SK-N-SH (cell line): Measurements from ENCODE around the gene TAS2R41. TPM values are rescaled to one million over a fixed set of nuclear protein-coding genes. Genes with fewer than 3 reads are reported as not detected.

Experiments
- CTCF ChIA-PET: fragments of 300-600, 350-600 bp; formaldehyde crosslinking; extraction: SDS; loops from one replicate; lab custom pipeline; 2021; lab: Yijun Ruan, JAX
- POLR2A ChIA-PET: fragments of 350-600 bp; sonication (Branson Sonifier 250); formaldehyde crosslinking; extraction: SDS; loops from one replicate; lab custom pipeline; 2020; ENCODE audit warnings: antibody characterized with exemption, inconsistent platforms; lab: Yijun Ruan, JAX
- DNase-seq: peaks from one replicate; pipeline ENCODE4 v3.0.0; 2012
- H2AFZ ChIP-seq: fragments of 200-600 bp; sonication (generic); 2 replicates; pipeline ENCODE4 v1.8.1; 2016; ENCODE audit warnings: antibody characterized with exemption, mild to moderate bottlenecking, low read depth
- H3F3A ChIP-seq: fragments of 200-600 bp; sonication (generic); replicated peaks from 2 replicates; pipeline ENCODE3; 2016; ENCODE audit warnings: antibody characterized with exemption, mild to moderate bottlenecking; ENCODE audit not compliant: insufficient read depth
- H3K27ac ChIP-seq, 2 experiments: fragments of 200-500 bp in 1 of 2; fragments of 200-600 bp in 1 of 2; sonication (Bioruptor generic) in 1 of 2; sonication (generic), shearing (Covaris generic) in 1 of 2; 2 replicates each; pipeline versions ENCODE4 v1.5.1 to v1.6.1; 2014 to 2016; ENCODE audit warnings: low read depth in 2 of 2, inconsistent platforms in 1 of 2, low read length in 1 of 2, mild to moderate bottlenecking in 1 of 2, mixed read lengths in 1 of 2
- H3K27me3 ChIP-seq: fragments of 200-600 bp; sonication (generic), shearing (Covaris generic); 2 replicates; pipeline ENCODE4 v1.6.1; 2016; ENCODE audit warnings: mixed run types; ENCODE audit not compliant: insufficient read depth
- H3K36me3 ChIP-seq, 2 experiments: fragments of 200-500 bp in 1 of 2; fragments of 200-600 bp in 1 of 2; sonication (Bioruptor generic) in 1 of 2; sonication (generic) in 1 of 2; replicated peaks in 1 of 2; 2 replicates each; pipeline versions ENCODE3 to v1.5.1; 2014 to 2016; ENCODE audit warnings: low read length in 1 of 2, mild to moderate bottlenecking in 1 of 2; ENCODE audit not compliant: insufficient read depth in 2 of 2, control insufficient read depth in 1 of 2
- H3K4me1 ChIP-seq, 2 experiments: fragments of 200-500 bp in 1 of 2; fragments of 200-600 bp in 1 of 2; sonication (Bioruptor generic) in 1 of 2; sonication (generic), shearing (Covaris generic) in 1 of 2; 2 replicates each; pipeline versions ENCODE4 v1.5.1 to v1.6.1; 2014 to 2016; ENCODE audit warnings: low read depth in 1 of 2, low read length in 1 of 2, mixed run types in 1 of 2; ENCODE audit not compliant: insufficient read depth in 2 of 2, control insufficient read depth in 1 of 2
- H3K4me2 ChIP-seq: fragments of 200-600 bp; sonication (generic), shearing (Covaris generic); 2 replicates; pipeline ENCODE4 v1.6.1; 2017; ENCODE audit warnings: mixed run types
- H3K4me3 ChIP-seq, 2 experiments: fragments of 200-500 bp in 1 of 2; fragments of 200-600 bp in 1 of 2; sonication (Bioruptor generic) in 1 of 2; sonication (generic), shearing (Covaris generic) in 1 of 2; 2 replicates each; pipeline versions ENCODE4 v1.5.1 to v1.8.1; 2014 to 2016; ENCODE audit warnings: low read depth in 2 of 2, inconsistent platforms in 1 of 2, low read length in 1 of 2, mild to moderate bottlenecking in 1 of 2, mixed read lengths in 1 of 2, moderate library complexity in 1 of 2
- H3K79me2 ChIP-seq: fragments of 200-600 bp; sonication (generic); 2 replicates; pipeline ENCODE4 v1.8.1; 2017; ENCODE audit warnings: mild to moderate bottlenecking; ENCODE audit not compliant: insufficient read depth
- H3K9ac ChIP-seq: fragments of 200-600 bp; sonication (generic); 2 replicates; pipeline ENCODE4 v1.6.1; 2017; ENCODE audit warnings: mixed run types
- H3K9me2 ChIP-seq: fragments of 200-600 bp; sonication (generic); 2 replicates; pipeline ENCODE4 v1.6.1; 2017; ENCODE audit warnings: mixed run types
- H3K9me3 ChIP-seq: fragments of 200-600 bp; sonication (generic); 2 replicates; pipeline ENCODE4 v1.6.1; 2017; ENCODE audit warnings: mixed run types, mild to moderate bottlenecking, moderate library complexity
- H4K20me1 ChIP-seq: fragments of 200-600 bp; sonication (generic); 2 replicates; pipeline ENCODE4 v1.6.1; 2017; ENCODE audit warnings: mild to moderate bottlenecking, mixed run types; ENCODE audit not compliant: insufficient read depth
- EZH2phosphoT487 ChIP-seq: fragments of 200-600 bp; sonication (generic); IDR thresholded peaks from 2 replicates; pipeline ENCODE4 v1.6.1; 2017; ENCODE audit warnings: low read depth, mixed run types, mild to moderate bottlenecking, antibody characterized with exemption, moderate library complexity, borderline replicate concordance
- FOSL2 ChIP-seq: IDR thresholded peaks from 2 replicates; pipeline ENCODE4 v1.4.0; 2012; ENCODE audit warnings: low read depth, mild to moderate bottlenecking, moderate library complexity, borderline replicate concordance
- GATA2 ChIP-seq: sonication (generic); formaldehyde crosslinking; IDR thresholded peaks from 2 replicates; pipeline ENCODE4 v1.5.0; 2020; ENCODE audit warnings: mild to moderate bottlenecking, missing genetic modification reagents
- JUND ChIP-seq: IDR thresholded peaks from 2 replicates; pipeline ENCODE4 v1.4.0; 2012
- MEF2A ChIP-seq: IDR thresholded peaks from 2 replicates; pipeline ENCODE4 v1.4.0; 2012; ENCODE audit warnings: low read depth, borderline replicate concordance
- MXI1 ChIP-seq: IDR thresholded peaks from 2 replicates; pipeline ENCODE4 v1.6.1; 2012; ENCODE audit warnings: mild to moderate bottlenecking, low read depth, low read length, improper control_type of control experiment
- RCOR1 ChIP-seq: fragments of 150-350 bp; IDR thresholded peaks from 2 replicates; pipeline ENCODE4 v1.6.1; 2017; ENCODE audit warnings: antibody characterized with exemption, low read length
- RFX5 ChIP-seq: IDR thresholded peaks from 2 replicates; pipeline ENCODE4 v1.6.1; 2012; ENCODE audit warnings: mild to moderate bottlenecking, improper control_type of control experiment, low read length
- SIN3A ChIP-seq: IDR thresholded peaks from 2 replicates; pipeline ENCODE4 v1.6.1; 2012; ENCODE audit warnings: low read depth, mild to moderate bottlenecking, low read length, moderate library complexity, borderline replicate concordance
- SMC3 ChIP-seq: IDR thresholded peaks from 2 replicates; pipeline ENCODE4 v1.6.1; 2012; ENCODE audit warnings: low read depth, low read length, improper control_type of control experiment
- TAF1 ChIP-seq: IDR thresholded peaks from 2 replicates; pipeline ENCODE4 v1.6.1; 2012; ENCODE audit warnings: low read depth, mild to moderate bottlenecking, low read length, moderate library complexity, borderline replicate concordance
- TCF12 ChIP-seq: IDR thresholded peaks from 2 replicates; pipeline ENCODE4 v1.4.0; 2012
- WGBS: methylation state at CpG from one replicate; pipeline ENCODE4 v1.1.6; 2017; ENCODE audit warnings: low lambda C conversion rate; 5-methylcytosine and 5-hydroxymethylcytosine counted together
- polyA plus RNA-seq, 3 experiments: library from polyadenylated mRNA; depleted of rRNA; stranded (reverse); fragments of >200 nt; gene quantifications; 2 replicates each; pipeline ENCODE4 v1.2.3, GENCODE V29; 2012
- TF ChIP-seq, protein P1 (sequence below): IDR thresholded peaks from 2 replicates; pipeline ENCODE4 v1.6.1; 2012; ENCODE audit warnings: mild to moderate bottlenecking, low read depth, low read length, moderate library complexity
- TF ChIP-seq, protein P2 (sequence below): IDR thresholded peaks from 2 replicates; pipeline ENCODE4; 2012
- TF ChIP-seq, protein P3 (sequence below): fragments of 200-600 bp; sonication (generic); IDR thresholded peaks from 2 replicates; pipeline ENCODE4 v1.6.1; 2017; ENCODE audit warnings: antibody characterized with exemption, mild to moderate bottlenecking, moderate library complexity

TAS2R41 gene
- polyA plus RNA-seq, 1 of the 3 experiments (the other 2 are of a cell fraction): not detected

DNA sequence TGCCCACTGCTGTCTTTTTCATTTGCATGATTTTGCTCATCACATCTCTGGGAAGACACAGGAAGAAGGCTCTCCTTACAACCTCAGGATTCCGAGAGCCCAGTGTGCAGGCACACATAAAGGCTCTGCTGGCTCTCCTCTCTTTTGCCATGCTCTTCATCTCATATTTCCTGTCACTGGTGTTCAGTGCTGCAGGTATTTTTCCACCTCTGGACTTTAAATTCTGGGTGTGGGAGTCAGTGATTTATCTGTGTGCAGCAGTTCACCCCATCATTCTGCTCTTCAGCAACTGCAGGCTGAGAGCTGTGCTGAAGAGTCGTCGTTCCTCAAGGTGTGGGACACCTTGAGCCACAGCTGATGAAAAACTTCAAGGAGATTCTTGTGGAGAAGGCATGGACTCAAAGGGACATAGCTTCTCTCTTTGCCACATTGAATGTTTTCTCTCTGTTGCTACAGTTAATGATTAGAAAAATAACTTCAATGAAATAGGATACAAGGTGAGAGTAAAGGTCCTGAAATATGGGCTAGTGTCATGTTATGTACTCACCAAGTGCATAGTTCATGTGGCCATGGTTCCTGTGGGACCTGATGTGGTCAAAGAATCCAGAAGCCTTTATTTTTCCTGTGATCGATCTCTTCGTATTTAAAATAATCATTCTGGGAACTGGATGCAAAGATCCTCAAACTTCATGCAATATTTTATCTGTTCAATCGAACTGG is 33.5 kb upstream of the TAS2R41 start:
- H3K4me2 ChIP-seq: no peak overlapping the region
- H3K36me3 ChIP-seq: peaks cover 0 to 4% of the 10 kb centered on the region in 2 experiments
- H3K9me3 ChIP-seq: no peaks in the 10 kb centered on the region
- no peaks in the 10 kb centered on the region for H3K9me2 ChIP-seq
- POLR2A ChIA-PET: no interaction called here
- no peak overlapping the region for H2AFZ ChIP-seq
- 54% methylated on average over 6 of the region's 6 CpGs for WGBS
- TF ChIP-seq JUND (no peak), TAF1 (no peak), SIN3A (no peak), RCOR1 (no peak), GATA2 (CRISPR knock-in tag) (no peak)
- TF ChIP-seq, protein P1, sequence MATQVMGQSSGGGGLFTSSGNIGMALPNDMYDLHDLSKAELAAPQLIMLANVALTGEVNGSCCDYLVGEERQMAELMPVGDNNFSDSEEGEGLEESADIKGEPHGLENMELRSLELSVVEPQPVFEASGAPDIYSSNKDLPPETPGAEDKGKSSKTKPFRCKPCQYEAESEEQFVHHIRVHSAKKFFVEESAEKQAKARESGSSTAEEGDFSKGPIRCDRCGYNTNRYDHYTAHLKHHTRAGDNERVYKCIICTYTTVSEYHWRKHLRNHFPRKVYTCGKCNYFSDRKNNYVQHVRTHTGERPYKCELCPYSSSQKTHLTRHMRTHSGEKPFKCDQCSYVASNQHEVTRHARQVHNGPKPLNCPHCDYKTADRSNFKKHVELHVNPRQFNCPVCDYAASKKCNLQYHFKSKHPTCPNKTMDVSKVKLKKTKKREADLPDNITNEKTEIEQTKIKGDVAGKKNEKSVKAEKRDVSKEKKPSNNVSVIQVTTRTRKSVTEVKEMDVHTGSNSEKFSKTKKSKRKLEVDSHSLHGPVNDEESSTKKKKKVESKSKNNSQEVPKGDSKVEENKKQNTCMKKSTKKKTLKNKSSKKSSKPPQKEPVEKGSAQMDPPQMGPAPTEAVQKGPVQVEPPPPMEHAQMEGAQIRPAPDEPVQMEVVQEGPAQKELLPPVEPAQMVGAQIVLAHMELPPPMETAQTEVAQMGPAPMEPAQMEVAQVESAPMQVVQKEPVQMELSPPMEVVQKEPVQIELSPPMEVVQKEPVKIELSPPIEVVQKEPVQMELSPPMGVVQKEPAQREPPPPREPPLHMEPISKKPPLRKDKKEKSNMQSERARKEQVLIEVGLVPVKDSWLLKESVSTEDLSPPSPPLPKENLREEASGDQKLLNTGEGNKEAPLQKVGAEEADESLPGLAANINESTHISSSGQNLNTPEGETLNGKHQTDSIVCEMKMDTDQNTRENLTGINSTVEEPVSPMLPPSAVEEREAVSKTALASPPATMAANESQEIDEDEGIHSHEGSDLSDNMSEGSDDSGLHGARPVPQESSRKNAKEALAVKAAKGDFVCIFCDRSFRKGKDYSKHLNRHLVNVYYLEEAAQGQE: no peak
- TF ChIP-seq, all 33 proteins: peak for 0
- DNase-seq: no peak
- H3K9ac ChIP-seq: no peak overlapping the region
- no peaks in the 10 kb centered on the region for H4K20me1 ChIP-seq
- H3K4me3 ChIP-seq: no peak overlapping the region
- H3K27me3 ChIP-seq: no peaks in the 10 kb centered on the region
- CTCF ChIA-PET: interaction anchor here (1.0 kb wide), 1 partner anchor 204 kb away, joined by 3 read pairs; no protein-coding TSS in a partner anchor
- peaks cover 0 to 6% of the 10 kb centered on the region in 2 experiments; a peak in 1 of 4 replicates for H3K4me1 ChIP-seq
- peaks cover 1% of the 10 kb centered on the region for H3F3A ChIP-seq
- H3K27ac ChIP-seq: no peak overlapping the region
- H3K79me2 ChIP-seq: no peaks in the 10 kb centered on the region

DNA sequence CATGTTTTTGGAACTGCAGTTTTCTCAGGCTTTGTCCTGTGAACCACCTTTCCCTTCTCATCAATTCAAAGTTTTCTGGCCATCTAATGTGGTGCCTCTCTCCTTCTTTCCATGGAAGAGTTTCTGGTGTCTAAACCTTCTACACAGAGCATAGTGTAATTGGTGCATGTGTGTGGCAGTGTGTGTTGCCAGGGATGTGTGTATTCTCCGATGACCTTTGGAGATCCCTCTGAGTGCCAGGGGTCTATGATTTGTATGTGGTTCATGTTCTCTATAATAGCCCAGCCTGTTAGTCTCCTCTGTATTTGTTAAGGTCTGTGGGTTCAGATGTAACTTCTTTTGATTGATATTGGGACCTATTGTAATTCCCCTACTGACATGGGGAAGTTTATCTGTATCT is 32.9 kb upstream of the TAS2R41 start:
- H3K4me1 ChIP-seq: peaks cover 0 to 6% of the 10 kb centered on the region in 2 experiments; a peak in 1 of 4 replicates
- H3K27me3 ChIP-seq: no peaks in the 10 kb centered on the region
- no peak overlapping the region for H3K4me3 ChIP-seq
- H2AFZ ChIP-seq: peak overlapping the region; percentile 57; the same call in 1 of the 2 replicates
- no peak overlapping the region for H3K27ac ChIP-seq
- no peak overlapping the region for H3K9ac ChIP-seq
- CTCF ChIA-PET: no interaction called here
- POLR2A ChIA-PET: no interaction called here
- H3K4me2 ChIP-seq: peak overlapping the region; percentile 36; the same call in 1 of the 2 replicates
- no peak for DNase-seq
- H4K20me1 ChIP-seq: no peaks in the 10 kb centered on the region
- no peaks in the 10 kb centered on the region for H3K9me3 ChIP-seq
- no peaks in the 10 kb centered on the region for H3K9me2 ChIP-seq
- no peaks in the 10 kb centered on the region for H3K79me2 ChIP-seq
- peaks cover 7% of the 10 kb centered on the region for H3F3A ChIP-seq
- 25% methylated on average over 1 of the region's 1 CpG for WGBS
- peaks cover 0 to 4% of the 10 kb centered on the region in 2 experiments for H3K36me3 ChIP-seq
- TF ChIP-seq RFX5 (no peak), EZH2phosphoT487 (no peak), MEF2A (no peak), FOSL2 (no peak), SIN3A (no peak), TCF12 (no peak), MXI1 (no peak), JUND (no peak), SMC3 (no peak)
- TF ChIP-seq, protein P2, sequence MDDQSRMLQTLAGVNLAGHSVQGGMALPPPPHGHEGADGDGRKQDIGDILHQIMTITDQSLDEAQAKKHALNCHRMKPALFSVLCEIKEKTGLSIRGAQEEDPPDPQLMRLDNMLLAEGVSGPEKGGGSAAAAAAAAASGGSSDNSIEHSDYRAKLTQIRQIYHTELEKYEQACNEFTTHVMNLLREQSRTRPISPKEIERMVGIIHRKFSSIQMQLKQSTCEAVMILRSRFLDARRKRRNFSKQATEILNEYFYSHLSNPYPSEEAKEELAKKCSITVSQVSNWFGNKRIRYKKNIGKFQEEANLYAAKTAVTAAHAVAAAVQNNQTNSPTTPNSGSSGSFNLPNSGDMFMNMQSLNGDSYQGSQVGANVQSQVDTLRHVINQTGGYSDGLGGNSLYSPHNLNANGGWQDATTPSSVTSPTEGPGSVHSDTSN: no peak
- TF ChIP-seq, protein P3, sequence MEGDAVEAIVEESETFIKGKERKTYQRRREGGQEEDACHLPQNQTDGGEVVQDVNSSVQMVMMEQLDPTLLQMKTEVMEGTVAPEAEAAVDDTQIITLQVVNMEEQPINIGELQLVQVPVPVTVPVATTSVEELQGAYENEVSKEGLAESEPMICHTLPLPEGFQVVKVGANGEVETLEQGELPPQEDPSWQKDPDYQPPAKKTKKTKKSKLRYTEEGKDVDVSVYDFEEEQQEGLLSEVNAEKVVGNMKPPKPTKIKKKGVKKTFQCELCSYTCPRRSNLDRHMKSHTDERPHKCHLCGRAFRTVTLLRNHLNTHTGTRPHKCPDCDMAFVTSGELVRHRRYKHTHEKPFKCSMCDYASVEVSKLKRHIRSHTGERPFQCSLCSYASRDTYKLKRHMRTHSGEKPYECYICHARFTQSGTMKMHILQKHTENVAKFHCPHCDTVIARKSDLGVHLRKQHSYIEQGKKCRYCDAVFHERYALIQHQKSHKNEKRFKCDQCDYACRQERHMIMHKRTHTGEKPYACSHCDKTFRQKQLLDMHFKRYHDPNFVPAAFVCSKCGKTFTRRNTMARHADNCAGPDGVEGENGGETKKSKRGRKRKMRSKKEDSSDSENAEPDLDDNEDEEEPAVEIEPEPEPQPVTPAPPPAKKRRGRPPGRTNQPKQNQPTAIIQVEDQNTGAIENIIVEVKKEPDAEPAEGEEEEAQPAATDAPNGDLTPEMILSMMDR: no peak
- TF ChIP-seq, protein P1: no peak
